Neural progenitor cell (in vitro differentiated cells): Measurements from ENCODE around the gene ZNF292. TPM values are rescaled to one million over a fixed set of nuclear protein-coding genes. Genes with fewer than 3 reads are reported as not detected.
"Not testable (repeated sequence)": the region's sequence is repeated elsewhere in the genome, so short reads cannot be mapped to it uniquely, and the experiment has no call there.

Experiments
- DNase-seq: peaks from one replicate; pipeline ENCODE4 v3.0.0-alpha.2; 2016; ENCODE audit warnings: low spot score
- H2AFZ ChIP-seq: fragments of 200-600 bp; sonication (generic); replicated peaks from 2 replicates; pipeline ENCODE4 v1.6.1; 2016; ENCODE audit warnings: antibody characterized with exemption
- H3F3A ChIP-seq: fragments of 200-600 bp; sonication (generic); 2 replicates; pipeline ENCODE4 v1.6.1; 2016; ENCODE audit warnings: antibody characterized with exemption, low read depth
- H3K27ac ChIP-seq: fragments of 200-600 bp; sonication (generic); 2 replicates; pipeline ENCODE4 v1.5.1; 2016; ENCODE audit warnings: mild to moderate bottlenecking
- H3K27me3 ChIP-seq: fragments of 200-600 bp; sonication (generic); 2 replicates; pipeline ENCODE4 v1.6.1; 2016; ENCODE audit warnings: mild to moderate bottlenecking, moderate library complexity
- H3K36me3 ChIP-seq: fragments of 200-600 bp; sonication (generic); 2 replicates; pipeline ENCODE4 v1.5.1; 2016
- H3K4me1 ChIP-seq: fragments of 200-600 bp; sonication (generic); 2 replicates; pipeline ENCODE4 v1.6.1; 2016; ENCODE audit warnings: mixed run types
- H3K4me2 ChIP-seq: fragments of 200-600 bp; sonication (generic); 2 replicates; pipeline ENCODE4 v1.6.1; 2016
- H3K4me3 ChIP-seq: fragments of 200-600 bp; sonication (generic); 2 replicates; pipeline ENCODE4 v1.5.1; 2016
- H3K79me2 ChIP-seq: fragments of 200-600 bp; sonication (generic); 2 replicates; pipeline ENCODE4 v1.6.1; 2016; ENCODE audit warnings: low read depth
- H3K9ac ChIP-seq: fragments of 200-600 bp; sonication (generic); 2 replicates; pipeline ENCODE4 v1.6.1; 2016
- H3K9me3 ChIP-seq: fragments of 200-600 bp; sonication (generic); 2 replicates; pipeline ENCODE4 v1.5.1; 2016; ENCODE audit warnings: low read depth
- H4K20me1 ChIP-seq: fragments of 200-600 bp; sonication (generic); 2 replicates; pipeline ENCODE4 v1.6.1; 2016; ENCODE audit warnings: low read depth
- H3K27ac Mint-ChIP-seq: 3 replicates; pipeline ENCODE4 v1.8.0; 2021; ENCODE audit warnings: mixed read lengths
- H3K27me3 Mint-ChIP-seq: 2 replicates; pipeline ENCODE4 v1.8.0; 2022; ENCODE audit warnings: low read depth, mild to moderate bottlenecking, inconsistent platforms, moderate library complexity, mixed read lengths; ENCODE audit not compliant: insufficient read depth
- H3K36me3 Mint-ChIP-seq: 3 replicates; pipeline ENCODE4 v1.8.0; 2021; ENCODE audit warnings: mixed read lengths
- H3K4me1 Mint-ChIP-seq: 3 replicates; pipeline ENCODE4 v1.8.0; 2021; ENCODE audit warnings: mixed read lengths
- H3K4me3 Mint-ChIP-seq: 3 replicates; pipeline ENCODE4 v1.8.0; 2021; ENCODE audit warnings: mild to moderate bottlenecking, moderate library complexity, mixed read lengths
- H3K9me3 Mint-ChIP-seq: 3 replicates; pipeline ENCODE4 v1.8.0; 2020; ENCODE audit warnings: mixed read lengths
- EZH2 ChIP-seq: fragments of 200-600 bp; sonication (generic); IDR thresholded peaks from 2 replicates; pipeline ENCODE4 v1.6.1; 2017; ENCODE audit warnings: antibody characterized with exemption, mild to moderate bottlenecking, moderate library complexity
- EZH2phosphoT487 ChIP-seq: fragments of 200-600 bp; sonication (generic); IDR thresholded peaks from 2 replicates; pipeline ENCODE4 v1.6.1; 2017; ENCODE audit warnings: antibody characterized with exemption
- total RNA-seq: library from RNA; depleted of rRNA; stranded (reverse); fragments of >200 nt; gene quantifications from 2 replicates; pipeline ENCODE4 v1.2.3, GENCODE V29; 2015; ENCODE audit warnings: low replicate concordance
- TF ChIP-seq, protein P1 (sequence below): fragments of 200-600 bp; sonication (generic); IDR thresholded peaks from 2 replicates; pipeline ENCODE4 v1.5.1; 2017; ENCODE audit warnings: antibody characterized with exemption, mild to moderate bottlenecking

The ZNF292 gene
- total RNA-seq, 1 donor from 2014 or later: 66.8 TPM

DNA sequence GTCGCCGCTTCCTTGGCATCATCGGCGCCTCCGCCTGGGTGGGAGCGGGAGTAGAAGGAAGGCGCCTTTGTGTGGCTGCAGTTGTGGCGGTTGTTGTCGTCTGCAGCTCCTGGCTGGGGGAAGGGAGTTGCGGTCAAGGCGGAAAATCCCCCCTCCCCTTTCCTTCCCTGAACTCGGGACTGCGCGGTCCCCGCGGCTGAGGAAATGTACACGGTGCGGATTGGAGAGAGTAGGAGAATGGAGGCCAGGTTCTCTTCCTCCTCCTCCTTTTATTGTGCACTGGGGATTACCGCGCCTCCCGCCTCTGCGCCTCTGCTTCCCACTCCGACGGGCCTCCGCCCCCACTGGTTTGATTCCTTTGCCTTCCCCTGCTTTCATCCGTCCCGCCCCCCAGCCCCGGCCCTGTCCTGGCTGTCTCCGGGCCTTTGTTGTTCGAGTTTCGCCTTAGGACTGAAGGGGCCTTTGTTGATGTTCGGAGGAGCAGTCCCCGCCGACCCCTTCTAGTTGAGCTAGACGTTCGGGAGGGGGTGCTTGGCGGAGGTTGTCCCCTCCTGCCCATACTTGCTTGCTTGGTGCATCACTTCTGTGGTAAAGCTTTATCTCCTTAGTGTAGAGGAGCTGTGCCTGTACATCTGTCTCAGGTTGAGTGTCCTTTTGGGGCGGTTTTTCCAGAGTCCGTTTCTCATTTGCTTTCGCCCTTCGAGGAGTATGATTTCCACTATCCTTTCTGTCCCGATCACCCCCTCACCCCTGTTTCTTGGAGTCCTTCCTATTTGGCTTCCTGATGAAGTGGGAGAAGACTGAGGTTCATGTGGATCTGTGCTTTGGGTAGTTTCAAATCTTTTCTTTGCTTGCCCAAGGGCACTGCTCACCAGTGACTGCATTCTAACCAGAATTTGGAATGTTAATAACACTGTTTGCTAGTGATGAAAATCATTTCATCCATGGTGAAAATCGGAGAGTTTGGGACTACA lies 764 bp downstream of the ZNF292 start:
- Histone ChIP-seq H3K4me1 (peaks cover 48% of the 10 kb centered on the region), H3K27me3 (peaks cover 9% of the 10 kb centered on the region), H4K20me1 (peaks cover 47% of the 10 kb centered on the region), H3K4me3 (peak overlapping the region; percentile 80), H3K9ac (peak overlapping the region; percentile 89), H3K27ac (peak overlapping the region; percentile 98), H3F3A (peaks cover 45% of the 10 kb centered on the region), H3K79me2 (peaks cover 80% of the 10 kb centered on the region), H3K36me3 (peaks cover 11% of the 10 kb centered on the region), H3K4me2 (peak overlapping the region; percentile 85), H3K9me3 (no peaks in the 10 kb centered on the region), H2AFZ (peak overlapping the region; percentile 13)
- Mint-ChIP-seq H3K27me3 (peaks cover 8% of the 10 kb centered on the region), H3K9me3 (peaks cover 3% of the 10 kb centered on the region), H3K4me3 (peak overlapping the region; percentile 97), H3K36me3 (peaks cover 16% of the 10 kb centered on the region), H3K27ac (peak overlapping the region; percentile 96), H3K4me1 (peaks cover 40% of the 10 kb centered on the region)
- TF ChIP-seq EZH2phosphoT487 (no peak), EZH2 (no peak)
- DNase-seq: peak; percentile 95

- Histone ChIP-seq H3K36me3 (peaks cover 11% of the 10 kb centered on the region), H3K27ac (peak overlapping the region; percentile 98), H4K20me1 (peaks cover 62% of the 10 kb centered on the region), H3K4me3 (peak overlapping the region; percentile 80), H3K4me1 (peaks cover 44% of the 10 kb centered on the region), H3K79me2 (peaks cover 95% of the 10 kb centered on the region), H3F3A (peaks cover 41% of the 10 kb centered on the region), H3K4me2 (peak overlapping the region; percentile 85)
- not testable (repeated sequence) for H3K27ac Mint-ChIP-seq, H3K27me3 ChIP-seq, H3K9me3 ChIP-seq, H3K27me3 Mint-ChIP-seq, H3K4me3 Mint-ChIP-seq, H2AFZ ChIP-seq, H3K9me3 Mint-ChIP-seq, DNase-seq, H3K9ac ChIP-seq
- Mint-ChIP-seq H3K36me3 (peaks cover 20% of the 10 kb centered on the region), H3K4me1 (peaks cover 33% of the 10 kb centered on the region)
Observed at GRCh38 chr6:87157596-87157995, 2.2 kb downstream of the ZNF292 start.

GRCh38 chr6:87161299-87161698 lies 5.9 kb downstream of the ZNF292 start:
- TF ChIP-seq, protein P1, sequence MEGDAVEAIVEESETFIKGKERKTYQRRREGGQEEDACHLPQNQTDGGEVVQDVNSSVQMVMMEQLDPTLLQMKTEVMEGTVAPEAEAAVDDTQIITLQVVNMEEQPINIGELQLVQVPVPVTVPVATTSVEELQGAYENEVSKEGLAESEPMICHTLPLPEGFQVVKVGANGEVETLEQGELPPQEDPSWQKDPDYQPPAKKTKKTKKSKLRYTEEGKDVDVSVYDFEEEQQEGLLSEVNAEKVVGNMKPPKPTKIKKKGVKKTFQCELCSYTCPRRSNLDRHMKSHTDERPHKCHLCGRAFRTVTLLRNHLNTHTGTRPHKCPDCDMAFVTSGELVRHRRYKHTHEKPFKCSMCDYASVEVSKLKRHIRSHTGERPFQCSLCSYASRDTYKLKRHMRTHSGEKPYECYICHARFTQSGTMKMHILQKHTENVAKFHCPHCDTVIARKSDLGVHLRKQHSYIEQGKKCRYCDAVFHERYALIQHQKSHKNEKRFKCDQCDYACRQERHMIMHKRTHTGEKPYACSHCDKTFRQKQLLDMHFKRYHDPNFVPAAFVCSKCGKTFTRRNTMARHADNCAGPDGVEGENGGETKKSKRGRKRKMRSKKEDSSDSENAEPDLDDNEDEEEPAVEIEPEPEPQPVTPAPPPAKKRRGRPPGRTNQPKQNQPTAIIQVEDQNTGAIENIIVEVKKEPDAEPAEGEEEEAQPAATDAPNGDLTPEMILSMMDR: no peak
- TF ChIP-seq EZH2phosphoT487: no peak
- TF ChIP-seq EZH2: no peak
- Mint-ChIP-seq H3K4me1 (peaks cover 18% of the 10 kb centered on the region), H3K36me3 (peaks cover 43% of the 10 kb centered on the region), H3K9me3 (peaks cover 3% of the 10 kb centered on the region), H3K27me3 (peaks cover 3% of the 10 kb centered on the region), H3K27ac (no peak overlapping the region), H3K4me3 (no peak overlapping the region)
- H3K36me3 ChIP-seq: peaks cover 11% of the 10 kb centered on the region
- H3K9me3 ChIP-seq: no peaks in the 10 kb centered on the region
- peak overlapping the region; percentile 42 for H3K4me2 ChIP-seq
- H3K79me2 ChIP-seq: peaks cover 100% of the 10 kb centered on the region
- no peak overlapping the region for H2AFZ ChIP-seq
- DNase-seq: no peak
- peaks cover 25% of the 10 kb centered on the region for H3F3A ChIP-seq
- no peak overlapping the region for H3K4me3 ChIP-seq
- no peaks in the 10 kb centered on the region for H3K27me3 ChIP-seq
- peaks cover 42% of the 10 kb centered on the region for H3K4me1 ChIP-seq
- no peak overlapping the region for H3K9ac ChIP-seq
- H4K20me1 ChIP-seq: peaks cover 98% of the 10 kb centered on the region
- H3K27ac ChIP-seq: no peak overlapping the region

DNA sequence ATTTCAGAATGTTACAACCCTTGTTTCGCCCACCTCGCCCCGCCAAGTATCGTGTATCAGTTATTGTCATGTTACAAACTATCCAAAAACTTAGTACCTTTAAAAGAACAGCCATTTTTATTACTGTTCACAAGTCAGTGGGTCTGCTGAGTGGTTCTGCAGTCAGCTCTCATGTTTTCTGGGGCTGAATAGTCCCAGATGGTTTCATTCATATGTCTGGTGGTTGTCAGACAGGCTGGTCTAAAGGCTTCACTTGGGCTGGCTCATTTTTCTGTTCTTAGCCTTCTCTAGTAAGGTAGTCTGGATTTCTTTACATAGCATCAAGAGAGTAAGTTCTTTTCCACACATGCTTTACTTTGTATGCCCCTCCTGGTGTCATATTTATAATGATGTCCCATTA lies 8.6 kb downstream of the ZNF292 start:
- no peak for DNase-seq
- H3K79me2 ChIP-seq: peaks cover 100% of the 10 kb centered on the region
- no peaks in the 10 kb centered on the region for H3K9me3 ChIP-seq
- H3K9ac ChIP-seq: no peak overlapping the region
- H3K9me3 Mint-ChIP-seq: peaks cover 3% of the 10 kb centered on the region
- no peak overlapping the region for H2AFZ ChIP-seq
- H3K27me3 ChIP-seq: no peaks in the 10 kb centered on the region
- no peak overlapping the region for H3K4me3 Mint-ChIP-seq
- no peak overlapping the region for H3K27ac Mint-ChIP-seq
- peaks cover 99% of the 10 kb centered on the region for H4K20me1 ChIP-seq
- no peak for TF ChIP-seq EZH2
- no peak for TF ChIP-seq EZH2phosphoT487
- TF ChIP-seq, protein P1: no peak
- H3K27me3 Mint-ChIP-seq: no peaks in the 10 kb centered on the region
- H3K4me1 Mint-ChIP-seq: peaks cover 7% of the 10 kb centered on the region
- peaks cover 43% of the 10 kb centered on the region for H3K4me1 ChIP-seq
- peaks cover under 1% of the 10 kb centered on the region for H3K36me3 ChIP-seq
- H3K36me3 Mint-ChIP-seq: peaks cover 46% of the 10 kb centered on the region
- no peak overlapping the region for H3K4me3 ChIP-seq
- H3F3A ChIP-seq: peaks cover 34% of the 10 kb centered on the region
- H3K27ac ChIP-seq: no peak overlapping the region
- no peak overlapping the region for H3K4me2 ChIP-seq
